Hepatocyte (in vitro differentiated cells): Measurements from ENCODE around the gene SLC25A13. TPM values are rescaled to one million over a fixed set of nuclear protein-coding genes. Genes with fewer than 3 reads are reported as not detected.

ENCODE experiments used
- DNase-seq: peaks from one replicate; pipeline ENCODE4 v3.0.0-alpha.2; 2016; ENCODE audit warnings: low spot score
- H2AFZ ChIP-seq: fragments of 200-600 bp; sonication (generic); 2 replicates; pipeline ENCODE4 v1.6.0; 2016; ENCODE audit warnings: antibody characterized with exemption, mild to moderate bottlenecking
- H3K27ac ChIP-seq: fragments of 200-600 bp; sonication (generic); 2 replicates; pipeline ENCODE4 v1.5.1; 2016; ENCODE audit warnings: mild to moderate bottlenecking
- H3K27me3 ChIP-seq: fragments of 200-600 bp; sonication (generic); 2 replicates; pipeline ENCODE4 v1.6.1; 2016
- H3K36me3 ChIP-seq: fragments of 200-600 bp; sonication (generic); replicated peaks from 2 replicates; pipeline ENCODE4 v1.5.1; 2016; ENCODE audit warnings: low read depth; ENCODE audit not compliant: insufficient read depth
- H3K4me1 ChIP-seq: fragments of 200-600 bp; sonication (generic); 2 replicates; pipeline ENCODE4 v1.5.1; 2016; ENCODE audit warnings: mild to moderate bottlenecking, moderate library complexity; ENCODE audit not compliant: insufficient read depth
- H3K4me2 ChIP-seq: fragments of 200-600 bp; sonication (generic); 2 replicates; pipeline ENCODE4 v1.6.0; 2016
- H3K4me3 ChIP-seq: fragments of 200-600 bp; sonication (generic); 2 replicates; pipeline ENCODE4 v1.5.1; 2016; ENCODE audit warnings: mild to moderate bottlenecking
- H3K79me2 ChIP-seq: fragments of 200-600 bp; sonication (generic); 2 replicates; pipeline ENCODE4 v1.6.0; 2017; ENCODE audit warnings: mild to moderate bottlenecking
- H3K9me2 ChIP-seq: fragments of 200-600 bp; sonication (generic); replicated peaks from 2 replicates; pipeline ENCODE4 v1.6.0; 2017; ENCODE audit warnings: mild to moderate bottlenecking; ENCODE audit not compliant: insufficient read depth
- H3K9me3 ChIP-seq: fragments of 200-600 bp; sonication (generic); 2 replicates; pipeline ENCODE4 v1.5.1; 2016; ENCODE audit warnings: low read depth, mild to moderate bottlenecking
- H4K20me1 ChIP-seq: fragments of 200-600 bp; sonication (generic); 2 replicates; pipeline ENCODE4 v1.6.0; 2016; ENCODE audit warnings: mild to moderate bottlenecking; ENCODE audit not compliant: insufficient read depth, poor library complexity, severe bottlenecking
- CTCF ChIP-seq: fragments of 200-600 bp; sonication (generic); IDR thresholded peaks from 2 replicates; pipeline ENCODE4 v1.5.1; 2016; ENCODE audit warnings: antibody characterized with exemption, mild to moderate bottlenecking; ENCODE audit not compliant: poor library complexity
- EZH2 ChIP-seq: fragments of 200-600 bp; sonication (generic); IDR thresholded peaks from 2 replicates; pipeline ENCODE4 v1.6.1; 2016; ENCODE audit warnings: antibody characterized with exemption, mild to moderate bottlenecking, borderline replicate concordance
- EZH2phosphoT487 ChIP-seq: fragments of 200-600 bp; sonication (generic); IDR thresholded peaks from one replicate; pipeline ENCODE4 v1.6.1; 2018; ENCODE audit warnings: antibody characterized with exemption, mild to moderate bottlenecking, low read depth, moderate library complexity; ENCODE audit not compliant: unreplicated experiment, severe bottlenecking
- WGBS: methylation state at CpG from one replicate; pipeline ENCODE4 v1.1.6; 2016; ENCODE audit warnings: low lambda C conversion rate; ENCODE audit errors: missing lambda C conversion rate; 5-methylcytosine and 5-hydroxymethylcytosine counted together
- polyA plus RNA-seq: library from polyadenylated mRNA; unstranded; fragments of >200 nt; fragmentation: Nextera tagmentation; extraction: Ambion mirVana; gene quantifications from 2 replicates; pipeline ENCODE4 v1.2.1, GENCODE V29; 2016
- total RNA-seq: library from RNA; depleted of rRNA; stranded (reverse); fragments of >200 nt; gene quantifications from 2 replicates; pipeline ENCODE4 v1.2.3, GENCODE V29; 2014

The SLC25A13 gene
- total and polyA plus RNA-seq, 2 experiments from 2014 or later = 37.5 to 55.1 TPM

- no peaks in the 10 kb centered on the region for H3K36me3 ChIP-seq
- no peak for DNase-seq
- no peaks in the 10 kb centered on the region for H3K9me2 ChIP-seq
- no peak overlapping the region for H3K4me3 ChIP-seq
- H3K9me3 ChIP-seq = no peaks in the 10 kb centered on the region
- TF ChIP-seq EZH2phosphoT487 = no peak
- TF ChIP-seq CTCF = no peak
- no peak for TF ChIP-seq EZH2
- no peak overlapping the region for H3K4me2 ChIP-seq
- no peak overlapping the region for H2AFZ ChIP-seq
- H4K20me1 ChIP-seq = no peaks in the 10 kb centered on the region
- H3K79me2 ChIP-seq = peaks cover 3% of the 10 kb centered on the region
- H3K27ac ChIP-seq = no peak overlapping the region
- no peaks in the 10 kb centered on the region for H3K27me3 ChIP-seq
- H3K4me1 ChIP-seq = no peaks in the 10 kb centered on the region
Observed at GRCh38 chr7:96211954-96212353, 109.9 kb downstream of the SLC25A13 start.

- 92% methylated on average over 2 of the region's 2 CpGs for WGBS
- H3K4me1 ChIP-seq = no peaks in the 10 kb centered on the region
- no peaks in the 10 kb centered on the region for H3K27me3 ChIP-seq
- H3K9me2 ChIP-seq = no peaks in the 10 kb centered on the region
- no peaks in the 10 kb centered on the region for H4K20me1 ChIP-seq
- H3K79me2 ChIP-seq = no peaks in the 10 kb centered on the region
- TF ChIP-seq EZH2 (no peak), CTCF (no peak), EZH2phosphoT487 (no peak)
- H3K27ac ChIP-seq = no peak overlapping the region
- no peak overlapping the region for H3K4me3 ChIP-seq
- no peak overlapping the region for H2AFZ ChIP-seq
- H3K36me3 ChIP-seq = no peaks in the 10 kb centered on the region
- H3K4me2 ChIP-seq = no peak overlapping the region
- H3K9me3 ChIP-seq = no peaks in the 10 kb centered on the region
- no peak for DNase-seq
Observed at GRCh38 chr7:96205665-96206064, 116.2 kb downstream of the SLC25A13 start.

GRCh38 chr7:96204601-96205000, 117.3 kb downstream of the SLC25A13 start:
- H3K79me2 ChIP-seq = no peaks in the 10 kb centered on the region
- H2AFZ ChIP-seq = no peak overlapping the region
- H3K4me1 ChIP-seq = no peaks in the 10 kb centered on the region
- H3K27me3 ChIP-seq = no peaks in the 10 kb centered on the region
- no peak overlapping the region for H3K4me3 ChIP-seq
- no peak overlapping the region for H3K27ac ChIP-seq
- DNase-seq = no peak
- TF ChIP-seq EZH2 = no peak
- TF ChIP-seq CTCF = no peak
- no peak for TF ChIP-seq EZH2phosphoT487
- no peaks in the 10 kb centered on the region for H3K9me3 ChIP-seq
- 83% methylated on average over 3 of the region's 3 CpGs for WGBS
- no peak overlapping the region for H3K4me2 ChIP-seq
- H4K20me1 ChIP-seq = no peaks in the 10 kb centered on the region
- H3K36me3 ChIP-seq = no peaks in the 10 kb centered on the region
- no peaks in the 10 kb centered on the region for H3K9me2 ChIP-seq

GRCh38 chr7:96203786-96204185, 118.1 kb downstream of the SLC25A13 start:
- H3K36me3 ChIP-seq = no peaks in the 10 kb centered on the region
- DNase-seq = no peak
- H3K4me3 ChIP-seq = no peak overlapping the region
- H4K20me1 ChIP-seq = no peaks in the 10 kb centered on the region
- no peaks in the 10 kb centered on the region for H3K9me3 ChIP-seq
- TF ChIP-seq CTCF (no peak), EZH2 (no peak), EZH2phosphoT487 (no peak)
- H3K79me2 ChIP-seq = no peaks in the 10 kb centered on the region
- H2AFZ ChIP-seq = no peak overlapping the region
- H3K4me2 ChIP-seq = no peak overlapping the region
- H3K4me1 ChIP-seq = peaks cover 2% of the 10 kb centered on the region
- WGBS = 97% methylated on average over 3 of the region's 3 CpGs
- H3K27me3 ChIP-seq = no peaks in the 10 kb centered on the region
- H3K9me2 ChIP-seq = no peaks in the 10 kb centered on the region
- H3K27ac ChIP-seq = no peak overlapping the region
